Prostate gland (tissue), 2 donors: ENCODE data around the gene PLCH1. TPM values are rescaled to one million over a fixed set of nuclear protein-coding genes. Genes with fewer than 3 reads are reported as not detected.

Experiments used
- DNase-seq: peaks from one replicate; pipeline ENCODE4 v3.0.0-alpha.2; 2019; ENCODE audit warnings: low spot score
- H3K27ac ChIP-seq, 2 donors: fragments of 200-600 bp; sonication (generic); 2 replicates each; pipeline ENCODE4 v1.5.1; 2017 to 2019
- H3K27me3 ChIP-seq: fragments of 200-600 bp; sonication (generic); replicated peaks from 2 replicates; pipeline ENCODE4 v1.5.1; 2019; ENCODE audit not compliant: insufficient read depth
- H3K36me3 ChIP-seq, 2 donors: fragments of 200-600 bp; sonication (generic); 1 replicate in 1 of 2; 2 replicates in 1 of 2; pipeline versions ENCODE4 v1.5.1 to v1.8.1; 2017 to 2019
- H3K4me1 ChIP-seq: fragments of 200-600 bp; sonication (generic); replicated peaks from 2 replicates; pipeline ENCODE4 v1.5.1; 2019
- H3K4me3 ChIP-seq, 2 donors: fragments of 200-600 bp; sonication (generic); 2 replicates each; pipeline ENCODE4 v1.5.1; 2017 to 2019
- H3K9me3 ChIP-seq: fragments of 200-600 bp; sonication (generic); 2 replicates; pipeline ENCODE4 v1.5.1; 2017
- POLR2A ChIP-seq: fragments of 450-650 bp; IDR thresholded peaks from one replicate; pipeline ENCODE4 v1.6.1; 2016; ENCODE audit warnings: antibody characterized with exemption, mild to moderate bottlenecking
- POLR2AphosphoS5 ChIP-seq: sonication (generic); formaldehyde crosslinking; IDR thresholded peaks from one replicate; pipeline ENCODE4 v1.6.1; 2017; ENCODE audit warnings: antibody characterized with exemption
- WGBS: methylation state at CpG from one replicate; pipeline ENCODE4 v1.1.5; 2018; 5-methylcytosine and 5-hydroxymethylcytosine counted together
- intact Hi-C: fragments of 100-400 bp; cut with DNase I; formaldehyde crosslinking; loops from one replicate; pipeline ENCODE4 v1.14.2; 2022
- total RNA-seq, 2 donors: library from RNA; depleted of rRNA; stranded (reverse); fragments of >200 nt; gene quantifications; one replicate each; pipeline ENCODE4 v1.1.0, GENCODE V29; 2016
- TF ChIP-seq, protein P1 (sequence below), 4 experiments: fragments of 200-600 bp in 2 of 4; fragments of 450-650 bp in 2 of 4; sonication (generic) in 2 of 4; IDR thresholded peaks; 1 replicate in 3 of 4; 2 replicates in 1 of 4; pipeline ENCODE4 v1.5.1; 2016 to 2019; ENCODE audit warnings: antibody characterized with exemption in 4 of 4, mild to moderate bottlenecking in 2 of 4, moderate library complexity in 2 of 4

The PLCH1 gene
- total RNA-seq, 2 donors from 2014 or later, result 0.64 to 12.2 TPM

DNA sequence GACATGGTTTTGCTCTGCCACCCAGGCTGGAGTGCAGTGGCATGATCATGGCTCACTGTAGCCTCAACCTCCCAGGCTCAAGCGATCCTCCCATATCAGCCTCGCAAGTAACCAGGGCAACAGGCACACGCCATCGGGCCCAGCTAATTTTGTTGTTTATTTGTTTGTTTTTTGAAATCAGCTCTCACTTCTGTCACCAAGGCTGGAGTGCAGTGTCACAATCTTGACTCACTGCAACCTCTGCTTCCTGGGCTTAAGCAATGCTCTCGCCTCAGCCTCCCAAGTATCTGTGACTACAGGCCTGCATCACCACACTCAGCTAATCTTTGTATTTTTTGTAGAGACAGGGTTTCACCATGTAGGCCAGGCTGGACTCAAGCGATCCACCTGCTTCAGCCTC is 26.3 kb upstream of the PLCH1 start:
- Histone ChIP-seq H3K4me1 (no peaks in the 10 kb centered on the region), H3K27ac (no peak overlapping the region), H3K36me3 (no peaks in the 10 kb centered on the region), H3K4me3 (no peak overlapping the region), H3K27me3 (no peaks in the 10 kb centered on the region), H3K9me3 (no peaks in the 10 kb centered on the region)
- intact Hi-C loops, result no loop called here
- TF ChIP-seq POLR2AphosphoS5 (no peak), POLR2A (no peak)
- TF ChIP-seq, protein P1, sequence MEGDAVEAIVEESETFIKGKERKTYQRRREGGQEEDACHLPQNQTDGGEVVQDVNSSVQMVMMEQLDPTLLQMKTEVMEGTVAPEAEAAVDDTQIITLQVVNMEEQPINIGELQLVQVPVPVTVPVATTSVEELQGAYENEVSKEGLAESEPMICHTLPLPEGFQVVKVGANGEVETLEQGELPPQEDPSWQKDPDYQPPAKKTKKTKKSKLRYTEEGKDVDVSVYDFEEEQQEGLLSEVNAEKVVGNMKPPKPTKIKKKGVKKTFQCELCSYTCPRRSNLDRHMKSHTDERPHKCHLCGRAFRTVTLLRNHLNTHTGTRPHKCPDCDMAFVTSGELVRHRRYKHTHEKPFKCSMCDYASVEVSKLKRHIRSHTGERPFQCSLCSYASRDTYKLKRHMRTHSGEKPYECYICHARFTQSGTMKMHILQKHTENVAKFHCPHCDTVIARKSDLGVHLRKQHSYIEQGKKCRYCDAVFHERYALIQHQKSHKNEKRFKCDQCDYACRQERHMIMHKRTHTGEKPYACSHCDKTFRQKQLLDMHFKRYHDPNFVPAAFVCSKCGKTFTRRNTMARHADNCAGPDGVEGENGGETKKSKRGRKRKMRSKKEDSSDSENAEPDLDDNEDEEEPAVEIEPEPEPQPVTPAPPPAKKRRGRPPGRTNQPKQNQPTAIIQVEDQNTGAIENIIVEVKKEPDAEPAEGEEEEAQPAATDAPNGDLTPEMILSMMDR (IDR thresholded peaks at IDR 0.05), result no peak
- WGBS, result 96% methylated on average over 6 of the region's 6 CpGs
- DNase-seq, result no peak

DNA sequence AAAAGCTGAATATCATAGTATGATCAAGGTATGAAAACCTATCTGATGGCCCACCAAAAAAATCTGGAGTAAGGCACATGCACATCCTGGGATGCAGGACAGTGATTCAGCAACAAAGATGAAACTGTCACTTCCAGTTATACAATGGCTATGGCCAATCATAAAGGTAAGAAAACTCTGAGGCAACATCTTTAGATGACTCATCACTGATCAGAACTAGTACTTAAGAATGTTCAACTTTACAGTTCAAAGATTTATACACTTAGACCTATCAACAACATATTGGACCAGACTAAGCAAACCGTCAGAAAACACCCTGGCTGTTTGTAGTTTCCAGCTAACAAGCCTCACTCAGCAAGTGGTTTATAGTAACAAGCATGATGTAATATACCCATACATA is 21.3 kb upstream of the PLCH1 start:
- H3K4me3 ChIP-seq, result no peak overlapping the region
- intact Hi-C loops, result no loop called here
- 83% methylated on average over 1 of the region's 1 CpG for WGBS

DNA sequence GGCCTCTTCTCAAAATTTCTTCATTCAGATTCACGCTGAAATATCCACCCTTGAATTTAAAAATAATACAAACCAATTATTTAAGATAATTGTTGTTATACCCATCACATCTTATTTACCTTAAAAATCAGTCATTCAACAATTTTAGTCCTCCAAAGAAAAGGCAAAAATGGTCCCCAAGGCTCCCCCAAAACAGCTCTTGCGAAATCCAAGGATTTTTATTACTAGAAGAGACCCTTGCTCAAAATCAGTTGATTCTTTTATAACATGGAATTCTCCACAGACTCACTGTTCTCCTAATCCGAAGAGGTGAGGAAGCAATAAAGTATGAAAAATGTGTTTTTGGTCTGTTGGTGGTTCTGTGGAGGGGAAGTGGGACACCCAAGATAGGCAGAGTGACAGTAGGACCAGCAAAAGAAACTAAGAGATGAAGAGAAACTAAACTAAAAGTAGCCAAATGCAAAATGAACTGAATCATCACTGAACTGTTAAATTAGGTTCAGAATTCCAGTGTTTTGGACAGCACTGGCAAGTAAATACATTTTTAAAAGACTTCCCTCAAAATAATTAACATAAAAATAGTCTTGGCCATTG is 19.1 kb upstream of the PLCH1 start:
- Histone ChIP-seq H3K4me3 (no peak overlapping the region), H3K27me3 (no peaks in the 10 kb centered on the region), H3K36me3 (no peaks in the 10 kb centered on the region), H3K27ac (no peak overlapping the region), H3K9me3 (no peaks in the 10 kb centered on the region), H3K4me1 (no peaks in the 10 kb centered on the region)
- WGBS, result 82% methylated on average over 3 of the region's 3 CpGs
- TF ChIP-seq, protein P1 (IDR thresholded peaks at IDR 0.05), result no peak
- TF ChIP-seq POLR2A, result no peak
- no peak for TF ChIP-seq POLR2AphosphoS5
- DNase-seq, result no peak
- intact Hi-C loops, result no loop called here

More for the DNA sequence above, 21.3 kb upstream of the PLCH1 start:
- H3K9me3 ChIP-seq, result no peaks in the 10 kb centered on the region
- H3K36me3 ChIP-seq, result no peaks in the 10 kb centered on the region
- no peaks in the 10 kb centered on the region for H3K4me1 ChIP-seq
- no peaks in the 10 kb centered on the region for H3K27me3 ChIP-seq
- TF ChIP-seq POLR2AphosphoS5, result no peak
- TF ChIP-seq POLR2A, result no peak
- TF ChIP-seq, protein P1 (IDR thresholded peaks at IDR 0.05), result no peak
- H3K27ac ChIP-seq, result no peak overlapping the region
- no peak for DNase-seq

- Histone ChIP-seq H3K9me3 (no peaks in the 10 kb centered on the region), H3K27me3 (no peaks in the 10 kb centered on the region), H3K27ac (no peak overlapping the region), H3K4me3 (no peak overlapping the region), H3K36me3 (no peaks in the 10 kb centered on the region), H3K4me1 (no peaks in the 10 kb centered on the region)
- WGBS, result 93% methylated on average over 4 of the region's 4 CpGs
- no peak for DNase-seq
- no peak for TF ChIP-seq POLR2AphosphoS5
- TF ChIP-seq POLR2A, result no peak
- TF ChIP-seq, protein P1 (IDR thresholded peaks at IDR 0.05), result no peak
- intact Hi-C loops, result no loop called here
Measured at GRCh38 chr3:155760653-155761052, 15.8 kb upstream of the PLCH1 start.

- H3K4me3 ChIP-seq, result no peak overlapping the region
- WGBS, result 97% methylated on average over 7 of the region's 7 CpGs
- no peak for TF ChIP-seq POLR2AphosphoS5
- TF ChIP-seq POLR2A, result no peak
- TF ChIP-seq, protein P1 (IDR thresholded peaks at IDR 0.05), result no peak
- H3K27ac ChIP-seq, result no peak overlapping the region
- intact Hi-C loops, result no loop called here
- H3K9me3 ChIP-seq, result no peaks in the 10 kb centered on the region
- H3K27me3 ChIP-seq, result no peaks in the 10 kb centered on the region
- H3K4me1 ChIP-seq, result no peaks in the 10 kb centered on the region
- H3K36me3 ChIP-seq, result no peaks in the 10 kb centered on the region
- DNase-seq, result no peak
Measured at GRCh38 chr3:155757577-155757976, 12.7 kb upstream of the PLCH1 start.
